GM12875 (cell line): ENCODE data around the gene SYTL4.

Experiments
- H3K4me3 ChIP-seq: one replicate; pipeline ENCODE4 v1.5.1; 2011; ENCODE audit warnings: low read depth, low read length, control low read depth
- CTCF ChIP-seq: IDR thresholded peaks from 2 replicates; pipeline ENCODE4 v1.5.1; 2011; ENCODE audit warnings: low read depth, mild to moderate bottlenecking, control low read depth, inconsistent platforms, low read length, moderate library complexity, borderline replicate concordance; ENCODE audit not compliant: insufficient read depth

SYTL4 gene

GRCh38 chrX:100680756-100681155 is 51.2 kb downstream of the SYTL4 start:
- no peak for TF ChIP-seq CTCF
- no peak overlapping the region for H3K4me3 ChIP-seq

GRCh38 chrX:100677611-100678181 is 54.2 kb downstream of the SYTL4 start:
- H3K4me3 ChIP-seq: no peak overlapping the region
- TF ChIP-seq CTCF: no peak

- TF ChIP-seq CTCF: no peak
- no peak overlapping the region for H3K4me3 ChIP-seq
Measured at GRCh38 chrX:100674705-100675104, 57.2 kb downstream of the SYTL4 start.

DNA sequence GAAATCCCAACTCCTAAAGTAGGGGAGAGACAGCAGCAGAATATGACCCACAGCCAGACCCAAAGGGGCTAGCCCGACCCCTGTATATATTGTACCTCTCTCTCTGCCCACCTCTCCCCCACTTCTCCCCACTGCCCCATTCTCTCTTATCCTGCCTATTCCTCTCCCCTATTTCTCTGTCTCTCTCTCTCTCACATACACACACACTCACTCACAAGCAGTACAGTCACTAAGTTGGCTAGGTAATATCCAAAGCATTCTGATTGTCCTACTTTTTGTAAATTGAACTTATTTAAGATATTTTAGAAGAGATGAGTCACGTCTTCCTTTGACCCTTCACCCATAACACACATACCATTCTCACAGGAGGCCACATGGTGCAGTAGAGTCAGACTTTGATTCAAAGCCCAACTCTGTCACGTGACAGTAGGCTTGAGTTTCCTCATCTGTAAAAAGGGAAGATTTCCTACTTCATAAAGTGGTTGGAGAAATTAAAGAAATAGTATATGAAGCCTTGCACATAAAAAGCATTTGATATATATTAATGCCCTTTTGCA is 58.4 kb downstream of the SYTL4 start:
- no peak for TF ChIP-seq CTCF
- no peak overlapping the region for H3K4me3 ChIP-seq

DNA sequence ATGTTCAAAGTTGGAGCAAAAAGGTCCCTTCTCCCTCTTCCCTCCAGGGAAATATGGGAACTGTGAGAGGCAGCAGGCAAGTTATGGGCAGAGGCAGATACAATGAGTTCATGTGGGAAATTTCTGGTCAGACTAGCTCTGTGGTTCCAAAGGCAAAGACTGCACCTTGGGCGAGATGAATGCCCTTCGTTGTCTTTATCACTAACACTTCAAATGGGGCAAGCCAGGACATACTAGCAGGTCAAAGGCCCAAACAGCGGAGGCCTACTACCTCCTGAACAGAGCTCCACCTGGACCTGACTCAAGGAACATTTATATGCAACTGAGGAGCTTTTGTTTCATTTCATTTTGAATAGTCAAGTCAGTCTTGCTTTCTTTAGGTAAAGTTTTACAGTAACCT is 59.0 kb downstream of the SYTL4 start:
- no peak for TF ChIP-seq CTCF
- H3K4me3 ChIP-seq: no peak overlapping the region

GRCh38 chrX:100663642-100664041 is 68.3 kb downstream of the SYTL4 start:
- no peak for TF ChIP-seq CTCF
- no peak overlapping the region for H3K4me3 ChIP-seq

GRCh38 chrX:100662796-100663195 is 69.1 kb downstream of the SYTL4 start:
- TF ChIP-seq CTCF: no peak

More at GRCh38 chrX:100662796-100663195, 69.1 kb downstream of the SYTL4 start:
- H3K4me3 ChIP-seq: no peak overlapping the region
